Testis (tissue), 3 donors: Measurements from ENCODE around the gene CPSF7. TPM values are rescaled to one million over a fixed set of nuclear protein-coding genes. Genes with fewer than 3 reads are reported as not detected.
A peak's percentile ranks its signal among the peaks of the same experiment; 100 is the strongest.
"Not testable (repeated sequence)": the region's sequence is repeated elsewhere in the genome, so short reads cannot be mapped to it uniquely, and the experiment has no call there.

Source experiments
- DNase-seq: peaks from one replicate; pipeline ENCODE4 v3.0.0-alpha.2; 2019
- H3K27ac ChIP-seq, 2 donors: fragments of 200-600 bp; sonication (generic); one replicate each; pipeline ENCODE4 v1.5.1; 2019
- H3K27me3 ChIP-seq: fragments of 200-600 bp; sonication (generic); one replicate; pipeline ENCODE4 v1.5.1; 2019
- H3K36me3 ChIP-seq: fragments of 200-600 bp; sonication (generic); one replicate; pipeline ENCODE4 v1.5.1; 2017; ENCODE audit warnings: low read depth; ENCODE audit errors: missing control alignments
- H3K4me1 ChIP-seq: fragments of 200-600 bp; sonication (generic); one replicate; pipeline ENCODE4 v1.5.1; 2019
- H3K4me3 ChIP-seq, 2 donors: fragments of 200-600 bp; sonication (generic); one replicate each; pipeline ENCODE4 v1.5.1; 2017 to 2019
- H3K9me3 ChIP-seq: fragments of 200-600 bp; sonication (generic); one replicate; pipeline ENCODE4 v1.5.1; 2017
- CTCF ChIP-seq, 3 experiments: fragments of 450-650 bp in 2 of 3; fragments of 200-600 bp in 1 of 3; sonication (generic) in 1 of 3; IDR thresholded peaks; one replicate each; pipeline ENCODE4 v1.5.1; 2016 to 2019; ENCODE audit warnings: antibody characterized with exemption in 3 of 3, mild to moderate bottlenecking in 2 of 3, moderate library complexity in 1 of 3
- POLR2A ChIP-seq: fragments of 450-650 bp; IDR thresholded peaks from one replicate; pipeline ENCODE4 v1.6.1; 2017; ENCODE audit warnings: antibody characterized with exemption, mild to moderate bottlenecking, moderate library complexity
- WGBS, 2 donors: methylation state at CpG; one replicate each; pipeline ENCODE4 v1.1.5; 2018; 5-methylcytosine and 5-hydroxymethylcytosine counted together
- intact Hi-C: fragments of 100-400 bp; cut with DNase I; formaldehyde crosslinking; loops from one replicate; pipeline ENCODE4 v1.15.1; 2023; ENCODE audit warnings: low total_unique reads
- polyA plus RNA-seq: library from polyadenylated mRNA; stranded (reverse); fragments of 350-450 nt; fragmentation: Illumina TruSeq; extraction: RNeasy Lipid Tissue Mini Kit (QIAGEN cat#74804); gene quantifications from one replicate; pipeline ENCODE4 v1.2.3, GENCODE V29; 2014; ENCODE audit warnings: low read depth, low replicate concordance; ENCODE audit not compliant: insufficient read depth
- total RNA-seq, 2 donors: library from RNA; depleted of rRNA; stranded (reverse); fragments of >200 nt; gene quantifications; one replicate each; pipeline ENCODE4 v1.2.3, GENCODE V29; 2016

CPSF7 gene
- total and polyA plus RNA-seq, 3 donors from 2014 or later: 84.2 to 107 (median 86.5) TPM

DNA sequence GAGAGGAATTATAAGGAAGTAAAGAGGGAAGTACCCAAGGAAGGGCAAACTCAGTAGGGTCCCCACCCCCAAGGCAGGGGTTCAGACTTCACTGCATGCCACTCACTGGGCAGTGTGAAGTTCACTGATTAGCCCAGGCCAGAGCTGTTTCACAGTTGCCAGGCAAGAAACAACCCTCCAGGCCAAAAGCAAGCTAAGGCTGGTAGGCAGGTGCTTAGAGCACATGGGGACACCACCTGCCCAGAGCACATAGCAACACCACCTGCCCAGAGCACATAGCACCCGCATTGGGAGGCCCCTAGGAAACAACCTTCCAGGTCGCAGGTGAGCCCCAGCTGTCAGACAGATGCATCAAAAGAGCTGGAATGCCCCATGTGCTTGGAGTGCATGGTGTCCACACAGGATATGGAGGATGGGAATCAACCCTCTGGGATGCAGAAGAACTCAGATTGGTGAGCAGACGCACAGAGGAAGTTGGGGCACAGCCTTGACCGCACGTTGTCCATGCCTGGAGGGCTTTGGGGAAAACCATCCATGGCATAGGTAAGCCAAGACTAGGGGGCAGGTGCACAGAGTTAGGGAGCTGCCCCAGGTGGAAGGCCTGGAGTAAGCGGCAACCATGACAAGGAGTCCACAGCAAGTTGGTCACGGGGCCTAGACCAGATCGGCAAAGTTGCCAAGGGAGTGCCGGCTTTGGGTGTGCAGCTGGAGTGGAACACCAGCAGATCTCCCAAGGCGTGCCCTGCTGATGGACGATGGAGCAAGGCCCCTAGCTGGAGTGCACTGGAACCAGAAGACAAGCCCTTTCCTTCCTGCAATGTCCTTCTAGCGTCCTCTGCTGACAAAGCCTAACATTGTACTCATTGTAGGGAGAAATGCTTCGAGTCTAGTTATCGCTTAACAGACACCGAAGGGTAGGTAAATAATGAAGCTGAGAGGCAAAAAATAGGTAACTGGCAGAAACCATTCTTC, 45.2 kb downstream of the CPSF7 start:
- no peak overlapping the region for H3K27ac ChIP-seq
- no peaks in the 10 kb centered on the region for H3K27me3 ChIP-seq
- peak; percentile 42 for DNase-seq
- no peak overlapping the region for H3K4me3 ChIP-seq
- H3K36me3 ChIP-seq: no peaks in the 10 kb centered on the region
- intact Hi-C loops: loop anchor here (5.0 kb wide), 1 partner anchor 47 kb away; no protein-coding TSS in a partner anchor
- H3K4me1 ChIP-seq: no peaks in the 10 kb centered on the region
- H3K9me3 ChIP-seq: no peaks in the 10 kb centered on the region
- TF ChIP-seq POLR2A (no peak), CTCF (IDR thresholded peaks at IDR 0.05) (peak in 2 of 3 experiments; percentile 14 to 20)
- 85 to 92% methylated on average over 15 of the region's 15 CpGs for WGBS, 2 donors

- WGBS, 2 donors: 94 to 97% methylated on average over 5 of the region's 5 CpGs
- intact Hi-C loops, H3K36me3 ChIP-seq, H3K4me3 ChIP-seq, H3K27ac ChIP-seq, DNase-seq, H3K27me3 ChIP-seq, H3K9me3 ChIP-seq, H3K4me1 ChIP-seq: not testable (repeated sequence)
Measured at GRCh38 chr11:61383859-61384258, 45.9 kb downstream of the CPSF7 start.

- Histone ChIP-seq H3K4me1 (no peaks in the 10 kb centered on the region), H3K9me3 (no peaks in the 10 kb centered on the region), H3K27me3 (no peaks in the 10 kb centered on the region), H3K4me3 (peak overlapping the region in 1 of 2 donors; percentile 10), H3K36me3 (no peaks in the 10 kb centered on the region), H3K27ac (no peak overlapping the region)
- intact Hi-C loops: no loop called here
- WGBS, 2 donors: 71 to 87% methylated on average over 9 of the region's 9 CpGs
- TF ChIP-seq CTCF (IDR thresholded peaks at IDR 0.05): no peak
- TF ChIP-seq POLR2A: no peak
- no peak for DNase-seq
Measured at GRCh38 chr11:61380884-61381283, 48.9 kb downstream of the CPSF7 start.

DNA sequence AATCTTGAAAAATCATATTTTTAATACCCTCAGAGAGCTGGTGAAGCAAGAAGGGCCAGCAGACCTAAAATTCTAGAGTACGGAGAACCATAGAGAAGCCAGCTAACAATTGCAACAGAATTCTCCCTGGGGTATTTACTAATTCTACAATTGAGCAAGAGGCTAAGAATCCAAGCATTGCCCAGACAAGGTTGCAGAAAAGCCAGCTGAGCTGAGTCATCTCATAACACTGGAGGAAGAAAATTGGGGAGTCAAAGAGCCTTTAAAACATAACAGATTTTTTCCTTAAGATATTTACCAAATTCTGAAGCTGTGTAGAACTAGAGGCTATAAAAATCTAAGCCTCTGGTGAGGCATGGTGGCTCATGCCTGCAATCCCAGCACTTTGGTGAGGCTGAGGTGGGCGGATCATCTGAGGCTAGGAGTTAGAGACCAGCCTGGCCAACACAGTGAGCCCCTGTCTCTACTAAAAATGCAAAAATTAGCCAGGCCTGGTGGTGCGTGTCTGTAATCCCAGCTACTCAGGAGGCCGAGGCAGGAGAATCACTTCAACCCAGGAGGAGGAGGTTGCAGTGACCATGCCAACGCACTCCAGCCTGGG, 51.0 kb downstream of the CPSF7 start:
- Histone ChIP-seq H3K36me3 (no peaks in the 10 kb centered on the region), H3K9me3 (no peaks in the 10 kb centered on the region), H3K4me3 (no peak overlapping the region), H3K4me1 (no peaks in the 10 kb centered on the region), H3K27me3 (no peaks in the 10 kb centered on the region), H3K27ac (no peak overlapping the region)
- WGBS, 2 donors: 84 to 88% methylated on average over 5 of the region's 5 CpGs
- TF ChIP-seq POLR2A (no peak), CTCF (IDR thresholded peaks at IDR 0.05) (no peak)
- peak; percentile 54 for DNase-seq
- intact Hi-C loops: no loop called here

GRCh38 chr11:61377461-61378160, 52.2 kb downstream of the CPSF7 start:
- no peak for DNase-seq
- WGBS, 2 donors: 93 to 96% methylated on average over 6 of the region's 6 CpGs
- H3K4me1 ChIP-seq: no peaks in the 10 kb centered on the region
- intact Hi-C loops: no loop called here
- no peaks in the 10 kb centered on the region for H3K36me3 ChIP-seq
- H3K27ac ChIP-seq: no peak overlapping the region
- no peaks in the 10 kb centered on the region for H3K27me3 ChIP-seq
- no peak for TF ChIP-seq POLR2A
- TF ChIP-seq CTCF (IDR thresholded peaks at IDR 0.05): no peak
- H3K9me3 ChIP-seq: no peaks in the 10 kb centered on the region
- H3K4me3 ChIP-seq: no peak overlapping the region
